A172 (cell line): ENCODE results near the gene PIK3R2. TPM values are rescaled to one million over a fixed set of nuclear protein-coding genes. Genes with fewer than 3 reads are reported as not detected.
A peak's percentile ranks its signal among the peaks of the same experiment; 100 is the strongest.
"Not testable (repeated sequence)": the region's sequence is repeated elsewhere in the genome, so short reads cannot be mapped to it uniquely, and the experiment has no call there.

Experiments used
- DNase-seq: peaks from one replicate; pipeline ENCODE4 v3.0.0-alpha.2; 2015; ENCODE audit warnings: low spot score
- total RNA-seq: library from RNA; depleted of rRNA; stranded (reverse); fragments of >200 nt; shearing (Covaris generic); gene quantifications from 2 replicates; pipeline ENCODE4 v1.2.3, GENCODE V29; 2014; rRNA removed

PIK3R2 gene
- total RNA-seq, 1 experiment from 2014 or later = 43.2 TPM

DNA sequence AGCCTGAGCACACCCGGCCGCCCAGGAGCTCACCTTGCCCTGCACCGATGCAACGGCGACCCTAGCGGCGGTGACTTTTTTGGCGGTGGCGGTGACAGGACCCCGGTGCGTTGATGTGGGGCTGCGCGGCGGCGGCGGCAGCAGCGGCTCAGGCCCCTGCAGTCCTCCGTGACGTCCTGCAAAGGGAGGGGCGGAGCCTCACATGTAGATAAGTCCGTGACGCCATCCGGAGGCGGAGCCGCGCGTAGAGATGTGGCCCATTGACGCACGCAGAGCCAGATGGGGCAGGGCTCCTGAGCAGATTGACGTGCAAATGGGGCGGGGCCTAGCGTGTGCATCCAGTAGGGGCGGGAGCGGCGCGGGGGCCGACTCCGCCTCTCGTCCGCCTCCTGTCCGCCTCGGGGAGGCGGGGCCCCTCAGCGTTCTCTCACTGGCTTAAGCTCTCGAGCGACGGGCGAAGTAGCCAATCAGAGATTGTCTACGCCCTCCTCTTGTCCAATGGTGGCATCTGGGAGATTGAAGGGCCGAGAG, 51.0 kb downstream of the PIK3R2 start, which contains the start of gene RAB3A:
Gene RAB3A, minus strand, starts transcription at position 180 of the 531 bp plus-strand sequence. CDS start 1,302 bp downstream, outside the sequence.
- DNase-seq = peak; percentile 100

DNA sequence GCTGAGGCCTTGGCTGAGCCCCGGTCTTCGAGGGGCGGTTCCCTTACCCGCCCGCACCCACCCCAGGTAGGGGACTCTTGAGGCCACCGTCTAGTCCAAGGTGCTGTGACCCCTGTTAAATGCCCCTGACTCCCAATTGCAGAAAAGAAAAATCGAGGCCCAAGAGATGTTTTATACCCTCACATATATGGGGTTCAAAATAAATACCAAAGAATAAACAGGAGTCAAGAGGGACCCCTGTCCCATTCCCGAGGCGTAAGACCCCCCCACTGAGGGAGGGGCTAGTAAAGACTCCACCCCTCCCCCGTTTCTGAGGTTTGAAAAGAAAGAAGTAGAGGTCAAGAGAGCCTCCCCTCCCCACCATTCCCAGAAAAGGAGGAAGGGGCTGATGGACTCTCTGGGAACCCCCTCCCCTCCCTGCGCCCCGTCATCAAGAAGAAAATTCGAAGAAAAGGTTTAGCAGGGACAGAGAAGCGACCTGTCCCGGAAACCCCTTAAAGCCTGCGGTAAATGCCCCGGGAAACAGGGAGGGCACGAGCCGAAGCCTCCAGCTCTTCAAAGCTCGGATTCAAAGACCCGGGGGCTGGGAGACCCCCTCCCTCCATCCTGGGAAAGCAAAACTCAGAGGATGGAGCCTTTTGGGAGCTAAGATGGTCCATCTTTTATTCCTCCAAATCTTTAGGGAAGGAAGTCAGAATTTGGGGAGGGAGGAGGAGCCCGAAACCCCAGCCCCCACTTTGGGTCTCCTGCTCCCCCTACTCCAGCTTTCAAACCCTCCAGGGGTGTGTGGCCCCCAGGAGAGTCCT, 51.6 kb downstream of the PIK3R2 start:
- DNase-seq = no peak

GRCh38 chr19:18205200-18205892, 52.4 kb downstream of the PIK3R2 start:
- DNase-seq = peak; percentile 55

GRCh38 chr19:18206018-18206417, 53.1 kb downstream of the PIK3R2 start:
- no peak for DNase-seq

DNA sequence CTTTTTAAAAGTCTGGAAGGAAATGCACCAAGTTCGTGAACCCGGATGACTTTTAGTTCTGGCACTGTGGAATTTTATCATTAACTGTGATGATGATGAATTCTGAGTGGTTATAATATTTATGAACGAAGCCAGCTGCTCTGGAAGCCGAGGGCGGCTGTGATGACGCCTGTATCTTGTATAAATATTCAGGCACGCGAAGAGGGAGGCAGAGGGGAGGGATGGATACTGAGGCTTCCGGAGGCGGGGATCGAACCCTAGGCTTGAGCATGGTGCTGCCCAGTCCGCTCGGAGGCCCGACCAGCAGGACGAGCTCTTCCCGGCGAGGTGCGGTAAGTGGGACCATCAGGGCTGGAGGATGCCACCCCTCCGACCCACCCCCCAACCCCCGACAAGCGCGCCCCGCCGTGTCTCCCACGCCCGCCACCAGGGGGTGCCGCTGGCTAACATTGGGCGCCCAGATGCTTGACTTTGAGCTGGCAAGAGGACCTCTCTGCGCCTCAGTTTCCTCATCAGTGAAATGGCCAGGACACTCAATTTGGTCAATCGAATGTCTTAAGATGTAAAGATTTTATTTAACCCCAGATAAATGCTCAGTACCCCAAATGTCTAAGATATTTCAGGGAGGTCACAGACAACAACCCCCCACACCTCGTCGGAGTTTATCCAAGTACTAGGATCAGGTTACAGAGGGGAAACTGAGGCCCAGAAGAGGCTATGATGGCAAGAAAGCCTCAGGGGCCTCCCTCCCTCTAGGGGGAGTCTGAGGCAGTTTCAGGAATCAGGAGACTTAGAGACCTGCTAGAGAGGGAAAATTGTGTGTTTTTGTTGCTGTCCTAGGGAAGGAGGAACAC, 55.4 kb downstream of the PIK3R2 start:
- no peak for DNase-seq

DNA sequence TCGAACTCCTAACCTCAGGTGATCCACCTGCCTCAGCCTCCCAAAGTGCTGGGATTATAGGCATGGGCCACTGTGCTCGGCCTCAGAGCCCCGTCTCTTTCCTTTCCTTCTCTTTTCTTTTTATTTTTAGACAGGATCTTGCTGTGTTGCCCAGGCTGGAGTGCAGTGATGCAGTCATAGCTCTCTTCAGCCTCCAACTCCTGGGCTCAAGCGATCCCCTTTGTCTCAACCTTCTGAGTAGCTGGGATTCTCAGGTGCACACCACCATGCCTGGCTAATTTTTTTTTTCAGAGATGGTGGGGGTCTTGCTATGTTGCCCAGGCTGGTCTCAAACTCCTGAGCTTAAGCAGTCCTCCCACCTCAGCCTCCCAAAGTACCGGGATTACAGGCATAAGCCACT, 56.9 kb downstream of the PIK3R2 start:
- DNase-seq = not testable (repeated sequence)

- no peak for DNase-seq
Observed at GRCh38 chr19:18211683-18212082, 58.7 kb downstream of the PIK3R2 start.

GRCh38 chr19:18214779-18215433, 61.9 kb downstream of the PIK3R2 start:
- DNase-seq = peak; percentile 53

DNA sequence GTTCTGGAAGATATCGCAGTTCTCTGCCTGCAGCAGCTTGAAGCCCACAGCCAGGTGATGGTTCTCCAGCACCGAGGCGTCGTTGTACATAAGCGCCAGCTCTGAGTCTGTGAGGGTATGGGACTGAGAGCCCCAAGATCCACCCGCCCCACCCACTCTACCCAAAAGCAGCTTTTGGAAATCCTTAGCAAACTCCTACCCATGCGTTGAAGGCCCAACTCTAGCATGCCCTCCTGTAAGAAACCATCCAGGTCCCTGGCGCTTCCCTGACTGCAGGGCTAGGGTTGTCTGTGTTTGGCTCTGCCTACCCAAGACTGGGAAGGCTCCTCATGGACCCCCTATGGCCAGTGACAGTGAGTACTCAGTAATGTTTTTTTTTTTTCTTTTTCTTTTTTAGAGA, 63.8 kb downstream of the PIK3R2 start:
- DNase-seq = no peak

DNA sequence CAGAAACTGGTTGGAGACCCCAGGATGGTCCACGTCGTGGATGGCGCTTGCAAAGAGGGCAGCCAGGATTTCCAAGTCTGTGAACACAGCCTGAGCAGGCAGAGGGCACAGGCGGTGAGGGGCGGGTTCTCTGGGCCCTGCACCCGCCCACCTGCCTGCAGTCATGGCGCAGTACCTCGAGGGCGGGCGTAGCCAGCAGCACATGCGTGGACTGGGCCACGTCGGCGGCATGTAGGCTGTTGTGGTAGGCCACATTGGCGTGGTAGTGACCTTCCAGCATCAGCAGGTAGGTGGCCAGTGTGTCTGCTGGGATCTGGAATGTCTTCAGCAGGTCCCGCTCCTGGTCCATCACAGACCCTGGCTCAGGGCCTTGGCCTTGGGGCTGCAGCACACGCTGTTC, 65.2 kb downstream of the PIK3R2 start:
- DNase-seq = no peak

GRCh38 chr19:18218600-18218999, 65.6 kb downstream of the PIK3R2 start:
- DNase-seq = no peak

Other genes with a start within 250 kb of the PIK3R2 start
- gene CCDC124, start 220.1 kb upstream of the PIK3R2 start, total RNA-seq = 52.3 and 55.7 TPM in 2 replicates
- 0.14 TPM in 1 of 2 replicates, not detected in the other for gene KCNN1, start 186.1 kb upstream of the PIK3R2 start, total RNA-seq
- 7.4 and 12.2 TPM in 2 replicates for gene ARRDC2, start 145.0 kb upstream of the PIK3R2 start, total RNA-seq
- gene IL12RB1, start 66.2 kb upstream of the PIK3R2 start, total RNA-seq = 0.93 TPM in 1 of 2 replicates, not detected in the other
- 2.7 and 3.0 TPM in 2 replicates for gene MAST3, start 55.4 kb upstream of the PIK3R2 start, total RNA-seq
- gene IFI30, start 20.6 kb downstream of the PIK3R2 start, total RNA-seq = 28.2 and 40.5 TPM in 2 replicates
- gene MPV17L2, start 40.1 kb downstream of the PIK3R2 start, total RNA-seq = 17.1 and 40.0 TPM in 2 replicates
- 0.26 and 2.6 TPM in 2 replicates for gene RAB3A, start 50.9 kb downstream of the PIK3R2 start, total RNA-seq
- gene PDE4C, start 73.3 kb downstream of the PIK3R2 start, total RNA-seq = 0.02 TPM in 1 of 2 replicates, not detected in the other
- gene IQCN, start 121.3 kb downstream of the PIK3R2 start, total RNA-seq = 0.69 and 1.2 TPM in 2 replicates
- 91.3 and 129 TPM in 2 replicates for gene JUND, start 128.5 kb downstream of the PIK3R2 start, total RNA-seq
- 403 and 478 TPM in 2 replicates for gene LSM4, start 169.9 kb downstream of the PIK3R2 start, total RNA-seq
- 14.6 and 19.1 TPM in 2 replicates for gene PGPEP1, start 187.4 kb downstream of the PIK3R2 start, total RNA-seq
- gene GDF15, start 233.0 kb downstream of the PIK3R2 start, total RNA-seq = 89.8 and 93.9 TPM in 2 replicates
- gene LRRC25, start 244.5 kb downstream of the PIK3R2 start, total RNA-seq = 0.07 TPM in 1 of 2 replicates, not detected in the other